ENCODE data around the gene DIPK1B.
A peak's percentile ranks its signal among the peaks of the same experiment; 100 is the strongest.
"Not testable (repeated sequence)": the region's sequence is repeated elsewhere in the genome, so short reads cannot be mapped to it uniquely, and the experiment has no call there.

The DIPK1B gene

GRCh38 chr9:136755302-136756133 is 43.1 kb downstream of the DIPK1B start:
- not testable (repeated sequence) for DNase-seq

GRCh38 chr9:136756134-136756438 is 43.7 kb downstream of the DIPK1B start:
- no peak for DNase-seq

GRCh38 chr9:136756836-136757235 is 44.5 kb downstream of the DIPK1B start:
- DNase-seq = no peak

DNA sequence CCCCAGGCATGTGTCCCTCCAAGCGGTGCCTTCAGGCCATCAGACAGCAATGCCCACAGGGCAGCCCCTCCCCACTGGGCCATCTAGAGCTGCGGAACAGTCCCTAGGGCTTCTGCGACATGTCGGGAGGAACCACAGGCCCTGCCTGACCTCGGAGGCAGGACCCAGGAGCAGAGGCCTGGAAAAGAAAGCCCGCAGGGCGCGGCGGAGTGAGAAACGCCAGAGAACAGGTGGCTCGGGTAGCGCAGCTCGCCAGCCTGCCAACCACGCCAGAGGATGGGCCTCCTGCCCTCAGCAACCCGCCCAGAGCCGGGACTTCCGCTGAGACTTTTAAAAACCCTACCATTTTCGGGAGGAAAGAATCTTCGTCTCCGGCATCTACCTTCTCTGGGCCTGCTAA is 45.0 kb downstream of the DIPK1B start:
- no peak for DNase-seq

GRCh38 chr9:136757751-136758140 is 45.4 kb downstream of the DIPK1B start:
- DNase-seq = no peak

DNA sequence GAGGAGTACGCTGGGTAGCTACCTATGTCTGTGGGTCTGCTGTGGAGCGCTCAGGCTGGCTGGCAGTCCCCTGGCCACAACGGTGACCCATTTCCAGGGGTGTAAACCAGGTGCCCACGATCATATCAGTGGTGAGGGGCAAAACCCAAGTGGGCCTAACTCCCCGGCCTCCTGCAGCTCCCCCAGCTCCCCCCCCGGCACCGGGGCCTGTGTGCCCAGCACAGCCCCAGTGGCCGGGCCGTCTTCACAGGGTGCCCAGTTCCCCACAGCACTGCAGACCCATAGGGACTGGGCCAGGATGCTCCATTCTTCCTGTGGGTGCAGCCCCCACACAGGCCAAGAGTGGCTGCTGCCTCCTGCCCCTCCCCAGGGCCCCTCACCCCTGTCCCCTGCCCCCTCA is 46.6 kb downstream of the DIPK1B start:
- no peak for DNase-seq

DNA sequence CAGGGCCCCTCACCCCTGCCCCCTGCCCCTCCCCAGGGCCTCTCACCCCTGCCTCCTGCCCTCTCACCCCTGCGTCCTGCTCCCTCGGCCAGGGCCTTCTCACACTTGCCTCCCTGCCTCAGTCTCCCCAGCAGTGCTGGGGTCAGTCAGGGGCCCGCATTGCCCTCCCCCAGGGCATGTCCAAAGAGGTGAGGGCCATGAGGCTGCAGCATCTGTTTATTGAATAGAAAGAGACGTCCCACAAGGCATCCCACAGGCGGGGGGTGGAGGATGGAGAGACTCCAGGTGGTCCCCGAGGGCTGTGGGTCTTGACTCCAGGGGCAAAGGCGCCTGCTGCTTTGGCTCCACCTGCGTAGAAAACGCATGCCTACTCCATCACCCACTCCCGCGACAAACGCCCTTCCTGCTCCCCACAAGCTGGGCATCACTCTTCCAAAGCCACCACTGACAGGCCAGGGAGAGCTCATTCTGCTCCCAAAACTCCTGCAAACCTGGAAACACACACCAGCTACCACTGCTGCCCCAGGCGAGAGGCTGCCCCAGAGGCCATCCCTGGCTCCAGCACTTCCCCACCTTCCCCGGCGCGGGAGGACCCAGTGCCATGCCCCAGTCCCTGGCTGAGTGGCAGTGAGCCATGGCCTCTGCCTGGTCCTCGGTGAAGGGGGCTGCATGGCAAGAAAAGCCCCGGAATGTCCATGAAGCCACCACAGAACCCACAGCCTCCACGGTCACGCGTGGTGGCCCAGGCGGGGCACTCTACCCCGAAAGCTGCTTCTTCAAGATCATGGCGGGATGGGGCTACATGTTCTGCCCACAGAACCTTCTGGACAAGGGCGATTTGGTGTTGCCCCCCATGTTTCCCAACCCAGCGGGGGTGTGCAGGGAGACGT is 47.3 kb downstream of the DIPK1B start:
- DNase-seq = no peak

DNA sequence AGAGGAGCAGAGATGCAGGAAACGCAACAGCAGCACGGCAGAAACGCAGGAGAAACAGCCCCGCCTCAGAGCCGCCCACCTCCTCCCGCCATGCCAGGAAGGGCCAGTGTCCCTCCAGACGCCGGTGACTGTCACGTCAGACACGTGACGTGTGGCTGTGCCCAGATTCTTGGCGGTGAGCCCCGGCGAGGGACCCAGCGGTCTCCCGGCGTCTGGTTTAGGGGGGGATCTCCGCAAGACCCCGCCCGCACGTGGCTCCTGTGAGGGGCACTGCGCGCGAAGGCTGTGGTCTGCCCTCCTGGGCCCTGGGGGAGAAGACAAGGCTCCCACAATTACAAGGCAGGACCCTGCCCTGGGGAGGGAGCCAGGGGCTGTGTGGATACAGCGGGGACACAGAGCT is 48.1 kb downstream of the DIPK1B start:
- no peak for DNase-seq

DNA sequence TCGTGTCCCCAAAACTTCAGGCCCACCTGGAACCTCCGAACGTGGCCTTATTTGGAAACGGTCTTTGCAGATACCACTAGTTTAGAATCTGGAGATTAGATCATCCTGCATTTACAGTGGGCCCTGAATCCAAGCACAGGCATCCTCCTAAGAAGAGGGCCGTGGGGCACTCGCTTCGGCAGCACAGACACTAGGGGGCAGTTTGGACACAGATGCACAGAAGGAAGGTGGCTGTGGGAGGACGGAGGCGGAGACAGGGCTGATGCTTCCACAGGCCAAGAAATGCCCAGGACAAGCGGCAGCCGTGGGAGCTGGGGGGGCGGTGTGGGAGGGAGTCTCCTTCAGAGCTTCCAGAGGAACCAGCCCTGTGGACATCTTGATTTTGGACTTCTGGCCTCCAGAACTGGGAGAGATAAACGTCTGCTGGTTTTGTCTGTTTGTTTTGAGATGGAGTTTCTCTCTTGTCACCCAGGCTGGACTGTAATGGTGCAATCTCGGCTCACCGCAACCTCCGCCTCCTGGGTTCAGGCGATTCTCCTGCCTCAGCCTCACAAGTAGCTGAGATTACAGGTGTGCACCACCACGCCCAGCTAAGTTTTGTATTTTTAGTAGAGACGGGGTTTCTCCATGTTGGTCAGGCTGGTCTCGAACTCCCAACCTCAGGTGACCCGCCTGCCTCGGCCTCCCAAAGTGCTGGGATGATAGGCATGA is 48.6 kb downstream of the DIPK1B start:
- DNase-seq = peak; percentile 41

DNA sequence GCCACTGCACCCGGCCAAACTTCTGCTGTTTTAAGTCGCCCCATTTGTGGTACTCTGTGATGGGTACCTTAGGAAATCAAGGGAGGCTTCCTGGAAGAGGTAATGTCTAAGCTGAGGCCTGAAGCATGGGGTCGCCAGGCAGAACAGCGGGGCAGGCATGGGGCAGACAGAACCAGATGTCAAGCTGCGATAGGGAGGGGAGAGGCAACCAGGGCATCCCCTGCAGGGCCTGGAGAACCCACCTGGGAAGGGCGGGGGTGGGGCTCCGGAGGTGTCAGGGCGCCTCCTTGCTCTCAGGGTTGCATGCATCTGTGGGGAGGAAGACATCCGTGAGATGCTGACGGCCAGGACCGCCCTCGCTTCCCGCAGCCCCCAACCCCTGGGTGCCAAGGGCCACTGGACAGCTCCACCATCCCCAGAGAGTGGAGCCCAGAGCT is 49.2 kb downstream of the DIPK1B start:
- DNase-seq = no peak

DNA sequence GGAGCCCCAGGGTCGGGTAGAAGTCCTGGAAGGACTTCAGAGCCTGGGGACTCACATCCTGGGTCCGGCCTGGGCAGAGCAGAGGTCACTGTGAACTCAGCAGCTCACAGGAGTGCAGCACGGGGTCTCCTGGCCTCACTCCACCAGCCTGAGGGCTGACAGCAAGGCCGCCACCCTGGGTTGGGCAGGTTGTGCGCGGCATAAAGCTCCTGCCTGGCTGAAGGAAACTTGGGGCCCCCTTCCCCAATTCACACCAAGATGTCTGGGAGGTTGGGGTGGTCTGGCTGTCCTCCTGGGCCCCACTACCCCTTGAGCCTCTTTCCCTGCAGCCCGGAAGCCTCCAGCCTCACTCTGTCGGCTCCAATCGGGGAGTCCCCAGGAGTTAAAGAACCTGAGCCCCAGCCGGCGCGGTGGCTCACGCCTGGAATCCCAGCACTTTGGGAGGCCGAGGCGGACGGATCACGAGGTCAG is 49.9 kb downstream of the DIPK1B start:
- no peak for DNase-seq

DNA sequence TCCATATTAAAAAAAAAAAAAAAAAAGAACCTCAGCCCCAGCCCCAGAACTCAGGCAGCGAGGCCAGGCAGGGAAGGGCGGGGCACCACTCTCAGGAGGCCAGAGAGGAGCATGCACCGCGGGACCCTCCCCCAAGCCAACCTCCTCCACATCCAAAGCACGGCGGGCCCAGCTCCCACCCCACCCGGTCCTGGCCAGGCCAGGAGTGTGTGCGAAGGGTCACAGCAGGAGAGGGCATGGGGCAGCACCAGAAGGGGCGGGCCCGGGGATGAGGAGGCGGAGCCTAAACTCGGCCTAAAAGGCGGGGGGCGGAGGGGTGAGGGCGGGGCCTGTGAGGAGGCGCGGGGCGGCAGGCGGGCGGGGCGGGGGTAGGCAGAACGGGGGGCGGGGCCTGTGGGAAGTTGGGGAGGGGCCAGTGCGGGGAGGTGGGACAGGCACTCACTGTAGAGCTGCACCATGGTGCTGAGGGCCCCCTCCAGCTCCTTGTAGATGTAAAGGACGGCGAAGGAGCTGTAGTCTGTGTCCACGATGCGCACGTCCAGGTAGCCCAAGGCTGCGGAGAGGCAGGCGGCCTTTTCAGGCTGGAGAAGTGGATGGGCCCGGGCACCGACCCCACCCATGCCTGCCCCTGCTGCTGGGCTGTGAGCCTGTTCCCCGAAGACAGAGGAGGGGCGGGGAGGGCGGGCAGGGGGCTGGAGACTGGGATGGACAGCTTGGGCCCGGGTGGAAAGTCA is 50.7 kb downstream of the DIPK1B start:
- DNase-seq = peak; percentile 60

DNA sequence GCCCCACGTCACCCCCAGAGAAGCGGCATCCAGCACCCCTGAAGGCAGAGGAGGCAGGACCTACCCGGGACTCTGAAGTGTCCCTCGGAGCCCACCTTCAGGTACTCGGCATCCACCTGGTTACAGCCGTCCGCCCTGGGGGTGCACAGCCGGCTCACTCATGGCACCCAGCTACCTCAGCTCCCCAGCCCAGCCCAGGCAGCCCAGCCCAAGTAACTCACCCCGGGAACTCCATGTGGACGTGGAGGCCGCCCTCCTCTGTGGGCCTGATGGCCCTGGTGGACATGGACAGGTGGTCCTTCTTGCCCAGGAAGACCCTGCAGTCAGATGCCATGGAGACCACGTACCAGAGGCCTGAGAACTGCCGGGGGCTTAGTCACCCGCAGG is 51.3 kb downstream of the DIPK1B start:
- no peak for DNase-seq

DNA sequence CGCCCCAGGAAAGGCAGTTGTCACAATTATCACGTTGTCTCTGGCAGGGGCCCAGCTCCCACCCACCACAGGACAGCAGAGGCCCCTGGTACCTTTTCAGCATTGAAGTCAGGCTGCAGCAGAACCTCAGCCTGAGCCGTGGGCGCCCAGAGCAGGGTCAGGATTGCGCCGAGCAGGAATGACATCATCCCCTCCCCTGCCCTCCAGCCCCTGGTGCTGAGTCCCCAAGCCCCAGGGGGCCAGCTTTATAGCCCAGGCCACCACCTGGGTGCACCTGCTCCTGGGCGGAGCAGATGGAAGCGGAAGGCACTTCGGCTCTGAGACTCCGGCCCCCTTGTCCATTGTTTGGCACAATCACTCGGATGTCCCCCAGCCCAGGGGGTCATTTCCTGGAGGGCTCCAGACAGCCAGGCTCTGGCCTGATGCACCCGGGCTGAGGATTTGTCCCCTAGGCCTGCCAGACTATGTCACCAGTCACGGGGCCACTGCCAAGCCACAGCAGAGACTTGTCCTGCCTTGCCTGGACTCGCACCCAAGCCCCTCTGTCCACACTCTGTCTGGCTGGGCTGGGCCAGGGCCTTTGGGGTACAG is 52.0 kb downstream of the DIPK1B start, which contains the start of gene LCN15:
LCN15 (minus strand) TSS at position 218 of the 591 bp plus-strand sequence; CDS start at position 188, 30 bp downstream.
- DNase-seq = no peak

DNA sequence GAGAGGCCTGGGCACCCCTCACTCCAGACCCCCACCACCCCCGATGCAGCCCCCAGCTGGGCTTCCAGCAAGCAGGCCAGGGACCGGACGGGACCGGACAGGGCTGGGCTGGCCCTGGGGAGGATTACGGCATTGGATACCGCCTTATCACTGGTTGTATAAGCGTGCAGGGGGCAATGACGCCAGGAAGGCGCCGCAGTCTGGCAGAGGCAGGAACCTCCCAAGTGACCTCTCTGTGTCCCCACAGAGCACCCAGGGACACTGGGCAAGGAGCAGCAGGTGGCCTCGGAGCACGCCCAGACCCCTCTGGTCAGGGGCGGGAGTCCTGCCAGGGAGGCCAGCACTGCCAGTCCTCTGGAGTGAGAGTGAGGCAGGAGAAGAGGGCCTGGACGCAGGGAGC is 52.7 kb downstream of the DIPK1B start:
- DNase-seq = no peak

DNA sequence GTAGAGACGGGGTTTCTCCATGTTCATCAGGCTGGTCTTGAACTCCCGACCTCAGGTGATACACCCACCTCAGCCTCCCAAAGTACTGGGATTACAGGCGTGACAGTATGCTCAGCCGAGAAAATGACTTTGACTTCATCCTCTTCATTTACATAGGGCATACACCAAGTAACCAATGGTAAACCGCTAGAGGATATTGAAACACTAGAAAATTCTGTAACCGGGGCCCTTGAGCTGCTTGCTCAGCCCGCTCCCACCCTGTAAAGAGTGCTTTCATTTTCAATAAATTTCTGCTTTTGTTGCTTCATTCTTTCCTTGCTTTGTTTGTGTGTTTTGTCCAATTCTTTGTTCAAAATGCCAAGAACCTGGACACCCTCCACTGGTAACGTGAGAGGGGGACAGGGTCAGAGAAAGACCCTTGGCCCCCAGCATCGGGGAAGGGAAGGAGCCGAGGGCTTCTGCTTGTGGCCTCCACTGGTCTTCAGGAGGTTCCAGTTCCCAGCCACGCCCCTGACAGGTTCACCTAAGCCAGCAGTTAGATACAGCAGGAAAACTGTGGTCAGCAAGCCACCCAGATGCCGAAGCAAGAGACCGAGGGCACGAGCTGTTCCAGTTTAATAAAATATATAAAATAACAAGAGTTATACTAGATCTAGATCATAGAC is 53.5 kb downstream of the DIPK1B start:
- not testable (repeated sequence) for DNase-seq

GRCh38 chr9:136766410-136767120 is 54.2 kb downstream of the DIPK1B start:
- peak; percentile 76 for DNase-seq

DNA sequence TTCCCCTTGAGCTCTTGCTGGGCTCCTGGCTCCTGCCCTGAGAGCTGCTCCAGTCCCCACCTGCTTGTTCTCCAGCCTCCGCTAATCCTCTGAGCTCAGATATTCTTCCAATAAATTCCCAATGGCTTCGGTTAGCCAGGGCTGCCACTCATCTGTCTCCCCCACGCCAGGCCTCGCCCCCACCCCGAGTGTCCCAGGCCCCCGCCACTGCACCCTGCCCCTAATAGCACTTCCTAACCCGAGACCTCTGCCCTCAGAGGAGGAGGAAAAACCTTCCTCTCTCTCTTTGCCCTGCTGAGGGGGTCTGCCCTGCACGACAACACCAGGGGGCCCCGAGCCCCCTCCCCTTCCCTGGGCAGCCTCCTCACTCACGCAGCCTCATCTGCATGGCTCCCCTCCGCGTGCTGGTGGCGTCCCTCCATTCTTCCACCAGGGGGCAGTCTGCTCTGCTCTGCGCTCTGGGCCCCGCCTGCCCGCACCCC is 57.4 kb downstream of the DIPK1B start:
- peak; percentile 31 for DNase-seq

DNA sequence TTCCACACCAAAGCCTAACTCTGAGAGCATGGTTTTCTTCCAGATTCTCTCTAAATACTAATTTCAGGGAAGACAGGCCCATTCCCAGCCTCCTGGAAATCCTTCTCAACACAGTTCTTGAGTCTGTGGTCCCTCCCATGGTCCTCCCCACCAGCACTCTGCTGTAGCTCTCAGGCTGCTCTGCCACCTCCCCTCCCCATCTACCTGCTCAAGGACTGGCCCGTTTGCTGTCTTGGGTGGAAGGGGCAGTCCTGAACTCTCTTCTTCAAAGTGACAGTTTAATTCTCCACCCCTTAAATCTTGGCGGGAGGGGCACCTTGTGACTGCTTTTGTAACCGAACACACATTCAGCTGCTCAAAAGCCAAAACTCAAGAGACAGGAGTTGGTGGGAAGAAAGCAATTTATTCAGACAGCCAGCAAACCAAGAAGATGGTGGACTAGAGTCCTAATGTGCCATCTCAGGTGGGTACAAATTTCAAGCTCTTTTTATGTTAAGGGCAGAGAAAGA is 59.6 kb downstream of the DIPK1B start:
- no peak for DNase-seq

GRCh38 chr9:136773386-136774044 is 61.1 kb downstream of the DIPK1B start:
- DNase-seq = no peak
